GM12878 (cell line): ENCODE measurements around the gene MDH1B. TPM values are rescaled to one million over a fixed set of nuclear protein-coding genes. Genes with fewer than 3 reads are reported as not detected.

Source experiments
- ATAC-seq: fragments of 200-7000 bp; cut with Tn5 transposase; 3 replicates; pipeline ENCODE4 v1.9.1; 2020; ENCODE audit warnings: mild to moderate bottlenecking, moderate library complexity
- BruUV-seq: library from RNA; stranded (reverse); fragments of 400-500 nt; replicated peaks from 2 replicates; lab custom pipeline; 2021; lab: Mats Ljungman, UMichigan
- CTCF ChIA-PET: fragments of 300-600 bp; sonication (Branson Sonifier 250); formaldehyde crosslinking; extraction: SDS; loops from one replicate; lab custom pipeline; 2021; ENCODE audit warnings: inconsistent platforms; lab: Yijun Ruan, JAX
- POLR2A ChIA-PET: fragments of 350-600 bp; formaldehyde crosslinking; extraction: SDS; loops from one replicate; lab custom pipeline; 2021; ENCODE audit warnings: inconsistent platforms; lab: Charles Lee
- RAD21 ChIA-PET: fragments of 300-600 bp; sonication (Branson Sonifier 250); formaldehyde crosslinking; loops from one replicate; lab custom pipeline; 2023; ENCODE audit warnings: antibody characterized with exemption; ENCODE audit not compliant: unreplicated experiment; lab: Charles Lee
- SMC1A ChIA-PET: fragments of 300-600 bp; sonication (Branson Sonifier 250); formaldehyde crosslinking; loops from one replicate; lab custom pipeline; 2023; ENCODE audit not compliant: unreplicated experiment, uncharacterized antibody; lab: Charles Lee
- DNase-seq: peaks from one replicate; pipeline ENCODE4 v3.0.0-alpha.2; 2011; ENCODE audit warnings: low read depth, low spot score
- FAIRE-seq: peaks from 3 replicates; lab custom pipeline; 2011; peaks lifted over from hg19 to GRCh38; lab: Jason Lieb, UNC
- H2AFZ ChIP-seq: 2 replicates; pipeline ENCODE4 v1.6.0; 2011; ENCODE audit warnings: low read depth, low read length, control low read depth; ENCODE audit not compliant: control insufficient read depth
- H3K27ac ChIP-seq: 2 replicates; pipeline ENCODE4 v1.5.1; 2011; ENCODE audit warnings: control low read depth; ENCODE audit not compliant: control insufficient read depth, insufficient read depth
- H3K27me3 ChIP-seq, 2 experiments: replicated peaks in 1 of 2; 2 replicates each; pipeline versions ENCODE4 v1.6.0 to v1.6.1; 2011; ENCODE audit warnings: low read length in 1 of 2; ENCODE audit not compliant: control insufficient read depth in 2 of 2, insufficient read depth in 2 of 2
- H3K36me3 ChIP-seq, 2 experiments: 2 replicates each; pipeline ENCODE4 v1.5.1; 2011; ENCODE audit warnings: low read length in 1 of 2; ENCODE audit not compliant: control insufficient read depth in 2 of 2, insufficient read depth in 2 of 2
- H3K4me1 ChIP-seq: 2 replicates; pipeline ENCODE4 v1.6.1; 2011; ENCODE audit warnings: mild to moderate bottlenecking, low read length, moderate library complexity, mixed read lengths; ENCODE audit not compliant: control insufficient read depth, insufficient read depth
- H3K4me2 ChIP-seq: 2 replicates; pipeline ENCODE4 v1.6.0; 2011; ENCODE audit warnings: control low read depth; ENCODE audit not compliant: control insufficient read depth, insufficient read depth
- H3K4me3 ChIP-seq: fragments of 200-600 bp; sonication (generic); 2 replicates; pipeline ENCODE4 v1.5.1; 2016
- H3K79me2 ChIP-seq: 2 replicates; pipeline ENCODE4 v1.6.0; 2011; ENCODE audit warnings: low read length; ENCODE audit not compliant: control insufficient read depth, insufficient read depth
- H3K9ac ChIP-seq: 2 replicates; pipeline ENCODE4 v1.8.0; 2011; ENCODE audit warnings: low read length, control low read depth, mixed read lengths; ENCODE audit not compliant: control insufficient read depth, insufficient read depth
- H3K9me3 ChIP-seq: replicated peaks from 3 replicates; pipeline ENCODE4 v1.5.1; 2011; ENCODE audit warnings: mild to moderate bottlenecking, low read length; ENCODE audit not compliant: control insufficient read depth, insufficient read depth
- H4K20me1 ChIP-seq: 2 replicates; pipeline ENCODE4 v1.6.0; 2011; ENCODE audit not compliant: control insufficient read depth, insufficient read depth
- CEBPB ChIP-seq, 2 experiments: fragments of 150-350 bp in 1 of 2; IDR thresholded peaks; 2 replicates each; pipeline ENCODE4 v1.6.1; 2012 to 2014; ENCODE audit warnings: low read depth in 2 of 2, low read length in 2 of 2, borderline replicate concordance in 1 of 2, inconsistent platforms in 1 of 2
- DPF2 ChIP-seq: fragments of 450-650 bp; IDR thresholded peaks from 2 replicates; pipeline ENCODE4 v1.6.1; 2017; ENCODE audit warnings: mild to moderate bottlenecking
- ESRRA ChIP-seq: IDR thresholded peaks from 2 replicates; pipeline ENCODE4 v1.6.1; 2012; ENCODE audit warnings: mild to moderate bottlenecking, low read length, improper control_type of control experiment
- HDGF ChIP-seq: fragments of 450-650 bp; IDR thresholded peaks from 2 replicates; pipeline ENCODE4 v1.6.1; 2016; ENCODE audit warnings: antibody characterized with exemption
- IKZF2 ChIP-seq, 2 experiments: fragments of 450-650 bp; IDR thresholded peaks; 2 replicates each; pipeline ENCODE4 v1.6.1; 2017; ENCODE audit warnings: mild to moderate bottlenecking in 2 of 2, moderate library complexity in 2 of 2
- JUND ChIP-seq: IDR thresholded peaks from 2 replicates; pipeline ENCODE4 v1.6.1; 2012; ENCODE audit warnings: low read depth, mild to moderate bottlenecking, low read length, improper control_type of control experiment, moderate library complexity
- SMARCA5 ChIP-seq: fragments of 450-650 bp; IDR thresholded peaks from 2 replicates; pipeline ENCODE4 v1.6.1; 2017; ENCODE audit warnings: mild to moderate bottlenecking
- SMC3 ChIP-seq: IDR thresholded peaks from 2 replicates; pipeline ENCODE4 v1.6.1; 2011; ENCODE audit warnings: low read length, improper control_type of control experiment, borderline replicate concordance
- STAT3 ChIP-seq: IDR thresholded peaks from 2 replicates; pipeline ENCODE4 v1.6.1; 2011; ENCODE audit warnings: low read depth, low read length, improper control_type of control experiment
- ZNF24 ChIP-seq: fragments of 450-650 bp; IDR thresholded peaks from 2 replicates; pipeline ENCODE4 v1.6.1; 2017; ENCODE audit warnings: antibody characterized with exemption, mild to moderate bottlenecking
- ZNF384 ChIP-seq: IDR thresholded peaks from 2 replicates; pipeline ENCODE4 v1.6.1; 2012; ENCODE audit warnings: low read depth, mild to moderate bottlenecking, low read length, improper control_type of control experiment, borderline replicate concordance
- ZSCAN29 ChIP-seq: fragments of 450-650 bp; IDR thresholded peaks from 2 replicates; pipeline ENCODE4 v1.6.1; 2017; ENCODE audit warnings: mild to moderate bottlenecking, moderate library complexity
- WGBS: methylation state at CpG from one replicate; pipeline ENCODE4 v1.1.6; 2016; ENCODE audit warnings: low lambda C conversion rate; ENCODE audit not compliant: insufficient replicate concordance, insufficient coverage; ENCODE audit errors: missing lambda C conversion rate; 5-methylcytosine and 5-hydroxymethylcytosine counted together
- in situ Hi-C: fragments of 300-500 bp; cut with MboI; formaldehyde crosslinking; loops from 9 replicates; pipeline ENCODE4 v1.14.3; 2018; ENCODE audit warnings: mixed read lengths
- intact Hi-C: fragments of 100-400 bp; cut with micrococcal nuclease; formaldehyde crosslinking; loops from one replicate; pipeline ENCODE4 v1.14.2; 2022; ENCODE audit not compliant: unreplicated experiment
- polyA plus RNA-seq, 11 experiments: library from polyadenylated mRNA; depleted of rRNA in 4 of 11; unstranded in 6 of 11; stranded (reverse) in 5 of 11; fragments of >200 nt; fragmentation: Nextera tagmentation in 4 of 11; fragmentation: Illumina TruSeq in 1 of 11; extraction: Ambion mirVana in 4 of 11; extraction: Trizol in 1 of 11; gene quantifications; 1 replicate in 1 of 11; 2 replicates in 10 of 11; pipeline versions ENCODE4 v1.2.1 to v1.2.3, GENCODE V29; 2011 to 2016; ENCODE audit warnings: inconsistent platforms in 2 of 11, missing spikeins in 2 of 11, low read depth in 1 of 11
- total RNA-seq, 4 experiments: library from RNA; depleted of rRNA in 3 of 4; stranded (reverse); fragments of >200 nt in 3 of 4; fragmentation: Illumina TruSeq in 1 of 4; extraction: Trizol in 1 of 4; gene quantifications; 2 replicates each; pipeline versions ENCODE4 v1.2.1 to v1.2.3, GENCODE V29; 2013 to 2021
- TF ChIP-seq, protein P1 (sequence below): IDR thresholded peaks from 2 replicates; pipeline ENCODE4 v1.6.1; 2011; ENCODE audit warnings: low read depth, mild to moderate bottlenecking, low read length, moderate library complexity, borderline replicate concordance; ENCODE audit errors: extremely low read depth
- TF ChIP-seq, protein P2 (sequence below): fragments of 450-650 bp; conservative IDR thresholded peaks from 2 replicates; pipeline ENCODE4 v1.6.1; 2017; ENCODE audit warnings: mild to moderate bottlenecking, moderate library complexity
- TF ChIP-seq, protein P3 (sequence below): fragments of 450-650 bp; formaldehyde crosslinking; IDR thresholded peaks from 2 replicates; pipeline ENCODE4 v1.4.0; 2022; ENCODE audit warnings: mild to moderate bottlenecking, moderate library complexity
- TF ChIP-seq, protein P4 (sequence below): fragments of 450-650 bp; formaldehyde crosslinking; IDR thresholded peaks from 2 replicates; pipeline ENCODE4 v1.5.0; 2022; ENCODE audit warnings: mild to moderate bottlenecking, missing genetic modification characterization

Gene MDH1B
- total and polyA plus RNA-seq, 10 of the 15 experiments (the other 5 are each of a cell fraction or from before 2014, with no cell fraction given) = 0.47 to 1.6 (median 0.98) TPM

DNA sequence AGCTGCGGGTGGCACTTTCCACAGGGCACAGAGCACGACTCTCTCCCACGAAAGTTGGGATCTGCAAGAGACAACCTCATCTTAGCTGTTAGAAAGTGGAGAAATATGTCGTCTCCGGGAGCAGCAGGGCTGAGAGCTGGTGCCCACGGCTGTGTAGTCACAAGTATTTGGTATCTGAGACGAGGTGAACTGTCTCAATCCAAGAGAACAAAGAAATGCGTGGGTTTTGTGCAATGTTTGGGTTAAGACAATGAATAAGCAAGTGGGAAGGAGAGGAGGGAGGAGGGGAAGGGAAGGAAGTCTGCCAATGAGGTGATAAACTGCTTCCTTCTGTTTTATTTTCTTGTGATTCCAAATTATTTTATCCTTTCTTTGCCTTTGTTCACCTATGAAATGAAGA, 65.0 kb downstream of the MDH1B start:
- no TSS peak for BruUV-seq
- no peak overlapping the region for H2AFZ ChIP-seq
- no peaks in the 10 kb centered on the region for H3K9me3 ChIP-seq
- CTCF ChIA-PET = interaction anchor here (0.6 kb wide), 1 partner anchor 78 kb away, joined by 4 read pairs; no protein-coding TSS in a partner anchor
- DNase-seq = no peak
- H3K9ac ChIP-seq = no peak overlapping the region
- POLR2A ChIA-PET = no interaction called here
- no peaks in the 10 kb centered on the region for H3K27me3 ChIP-seq
- SMC1A ChIA-PET = no interaction called here
- in situ Hi-C loops = no loop called here
- no peak for TF ChIP-seq ZNF384
- TF ChIP-seq, protein P1, sequence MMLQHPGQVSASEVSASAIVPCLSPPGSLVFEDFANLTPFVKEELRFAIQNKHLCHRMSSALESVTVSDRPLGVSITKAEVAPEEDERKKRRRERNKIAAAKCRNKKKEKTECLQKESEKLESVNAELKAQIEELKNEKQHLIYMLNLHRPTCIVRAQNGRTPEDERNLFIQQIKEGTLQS = no peak
- no peak for TF ChIP-seq ZSCAN29
- no peak for TF ChIP-seq DPF2
- no peak for TF ChIP-seq ESRRA
- TF ChIP-seq, protein P2, sequence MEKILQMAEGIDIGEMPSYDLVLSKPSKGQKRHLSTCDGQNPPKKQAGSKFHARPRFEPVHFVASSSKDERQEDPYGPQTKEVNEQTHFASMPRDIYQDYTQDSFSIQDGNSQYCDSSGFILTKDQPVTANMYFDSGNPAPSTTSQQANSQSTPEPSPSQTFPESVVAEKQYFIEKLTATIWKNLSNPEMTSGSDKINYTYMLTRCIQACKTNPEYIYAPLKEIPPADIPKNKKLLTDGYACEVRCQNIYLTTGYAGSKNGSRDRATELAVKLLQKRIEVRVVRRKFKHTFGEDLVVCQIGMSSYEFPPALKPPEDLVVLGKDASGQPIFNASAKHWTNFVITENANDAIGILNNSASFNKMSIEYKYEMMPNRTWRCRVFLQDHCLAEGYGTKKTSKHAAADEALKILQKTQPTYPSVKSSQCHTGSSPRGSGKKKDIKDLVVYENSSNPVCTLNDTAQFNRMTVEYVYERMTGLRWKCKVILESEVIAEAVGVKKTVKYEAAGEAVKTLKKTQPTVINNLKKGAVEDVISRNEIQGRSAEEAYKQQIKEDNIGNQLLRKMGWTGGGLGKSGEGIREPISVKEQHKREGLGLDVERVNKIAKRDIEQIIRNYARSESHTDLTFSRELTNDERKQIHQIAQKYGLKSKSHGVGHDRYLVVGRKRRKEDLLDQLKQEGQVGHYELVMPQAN = no peak
- TF ChIP-seq HDGF = no peak
- TF ChIP-seq SMARCA5 = no peak
- TF ChIP-seq IKZF2 (IDR thresholded peaks at IDR 0.05) = no peak
- TF ChIP-seq, protein P3, sequence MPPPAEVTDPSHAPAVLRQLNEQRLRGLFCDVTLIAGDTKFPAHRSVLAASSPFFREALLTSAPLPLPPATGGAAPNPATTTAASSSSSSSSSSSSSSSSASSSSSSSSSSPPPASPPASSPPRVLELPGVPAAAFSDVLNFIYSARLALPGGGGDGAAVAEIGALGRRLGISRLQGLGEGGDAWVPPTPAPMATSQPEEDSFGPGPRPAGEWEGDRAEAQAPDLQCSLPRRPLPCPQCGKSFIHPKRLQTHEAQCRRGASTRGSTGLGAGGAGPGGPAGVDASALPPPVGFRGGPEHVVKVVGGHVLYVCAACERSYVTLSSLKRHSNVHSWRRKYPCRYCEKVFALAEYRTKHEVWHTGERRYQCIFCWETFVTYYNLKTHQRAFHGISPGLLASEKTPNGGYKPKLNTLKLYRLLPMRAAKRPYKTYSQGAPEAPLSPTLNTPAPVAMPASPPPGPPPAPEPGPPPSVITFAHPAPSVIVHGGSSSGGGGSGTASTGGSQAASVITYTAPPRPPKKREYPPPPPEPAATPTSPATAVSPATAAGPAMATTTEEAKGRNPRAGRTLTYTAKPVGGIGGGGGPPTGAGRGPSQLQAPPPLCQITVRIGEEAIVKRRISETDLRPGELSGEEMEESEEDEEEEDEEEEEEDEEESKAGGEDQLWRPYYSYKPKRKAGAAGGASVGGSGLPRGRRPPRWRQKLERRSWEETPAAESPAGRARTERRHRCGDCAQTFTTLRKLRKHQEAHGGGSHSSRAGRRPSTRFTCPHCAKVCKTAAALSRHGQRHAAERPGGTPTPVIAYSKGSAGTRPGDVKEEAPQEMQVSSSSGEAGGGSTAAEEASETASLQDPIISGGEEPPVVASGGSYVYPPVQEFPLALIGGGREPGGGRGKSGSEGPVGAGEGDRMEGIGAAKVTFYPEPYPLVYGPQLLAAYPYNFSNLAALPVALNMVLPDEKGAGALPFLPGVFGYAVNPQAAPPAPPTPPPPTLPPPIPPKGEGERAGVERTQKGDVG (CRISPR knock-in tag) = no peak
- no peak for TF ChIP-seq CEBPB (IDR thresholded peaks at IDR 0.05; ENCODE audit: borderline replicate concordance in 1 of 2, low read depth in 2 of 2, low read length in 2 of 2)
- no peak for TF ChIP-seq SMC3
- TF ChIP-seq JUND = no peak
- TF ChIP-seq ZNF24 = no peak
- TF ChIP-seq, protein P4, sequence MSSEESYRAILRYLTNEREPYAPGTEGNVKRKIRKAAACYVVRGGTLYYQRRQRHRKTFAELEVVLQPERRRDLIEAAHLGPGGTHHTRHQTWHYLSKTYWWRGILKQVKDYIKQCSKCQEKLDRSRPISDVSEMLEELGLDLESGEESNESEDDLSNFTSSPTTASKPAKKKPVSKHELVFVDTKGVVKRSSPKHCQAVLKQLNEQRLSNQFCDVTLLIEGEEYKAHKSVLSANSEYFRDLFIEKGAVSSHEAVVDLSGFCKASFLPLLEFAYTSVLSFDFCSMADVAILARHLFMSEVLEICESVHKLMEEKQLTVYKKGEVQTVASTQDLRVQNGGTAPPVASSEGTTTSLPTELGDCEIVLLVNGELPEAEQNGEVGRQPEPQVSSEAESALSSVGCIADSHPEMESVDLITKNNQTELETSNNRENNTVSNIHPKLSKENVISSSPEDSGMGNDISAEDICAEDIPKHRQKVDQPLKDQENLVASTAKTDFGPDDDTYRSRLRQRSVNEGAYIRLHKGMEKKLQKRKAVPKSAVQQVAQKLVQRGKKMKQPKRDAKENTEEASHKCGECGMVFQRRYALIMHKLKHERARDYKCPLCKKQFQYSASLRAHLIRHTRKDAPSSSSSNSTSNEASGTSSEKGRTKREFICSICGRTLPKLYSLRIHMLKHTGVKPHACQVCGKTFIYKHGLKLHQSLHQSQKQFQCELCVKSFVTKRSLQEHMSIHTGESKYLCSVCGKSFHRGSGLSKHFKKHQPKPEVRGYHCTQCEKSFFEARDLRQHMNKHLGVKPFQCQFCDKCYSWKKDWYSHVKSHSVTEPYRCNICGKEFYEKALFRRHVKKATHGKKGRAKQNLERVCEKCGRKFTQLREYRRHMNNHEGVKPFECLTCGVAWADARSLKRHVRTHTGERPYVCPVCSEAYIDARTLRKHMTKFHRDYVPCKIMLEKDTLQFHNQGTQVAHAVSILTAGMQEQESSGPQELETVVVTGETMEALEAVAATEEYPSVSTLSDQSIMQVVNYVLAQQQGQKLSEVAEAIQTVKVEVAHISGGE (CRISPR knock-in tag) = no peak
- TF ChIP-seq STAT3 = no peak
- 2% methylated on average over 8 of the region's 8 CpGs for WGBS
- intact Hi-C loops = no loop called here
- RAD21 ChIA-PET = no interaction called here
- H3K36me3 ChIP-seq = no peaks in the 10 kb centered on the region
- no peaks in the 10 kb centered on the region for H3K79me2 ChIP-seq
- no peak for FAIRE-seq
- no peak overlapping the region for H3K27ac ChIP-seq
- H3K4me1 ChIP-seq = no peaks in the 10 kb centered on the region
- H3K4me2 ChIP-seq = no peak overlapping the region
- ATAC-seq = no peak
- H4K20me1 ChIP-seq = no peaks in the 10 kb centered on the region
- no peak overlapping the region for H3K4me3 ChIP-seq
